Stimulated activated CD8-positive, alpha-beta memory T cell treated with anti-CD3 and anti-CD28 coated beads, Interleukin-12 subunit alpha, Interleukin-12 subunit beta, amount 100 ng/mL, for 24 hours (primary cell): ENCODE results near the gene POLR3B.
"Not testable (repeated sequence)": the region's sequence is repeated elsewhere in the genome, so short reads cannot be mapped to it uniquely, and the experiment has no call there.

Source experiments
- DNase-seq: peaks from one replicate; pipeline ENCODE4 v3.0.0-alpha.2; 2020; ENCODE audit errors: extremely low read depth

Gene POLR3B

GRCh38 chr12:106342397-106343213 lies 14.9 kb upstream of the POLR3B start:
- no peak for DNase-seq

- DNase-seq: no peak
These were observed 14.4 kb upstream of the POLR3B start for GRCh38 chr12:106343214-106343528.

GRCh38 chr12:106344131-106344530 lies 13.4 kb upstream of the POLR3B start:
- no peak for DNase-seq

GRCh38 chr12:106345746-106346145 lies 11.8 kb upstream of the POLR3B start:
- DNase-seq: no peak

- DNase-seq: no peak
These were observed 9.1 kb upstream of the POLR3B start for GRCh38 chr12:106348411-106348810.

GRCh38 chr12:106353175-106353574 lies 4.4 kb upstream of the POLR3B start:
- no peak for DNase-seq

GRCh38 chr12:106358396-106359241 lies 1.1 kb downstream of the POLR3B start:
- no peak for DNase-seq

- no peak for DNase-seq
These were observed 2.3 kb downstream of the POLR3B start for GRCh38 chr12:106359646-106360399.

- DNase-seq: no peak
These were observed 2.9 kb downstream of the POLR3B start for GRCh38 chr12:106360400-106360994.

- DNase-seq: no peak
These were observed 5.4 kb downstream of the POLR3B start for GRCh38 chr12:106362971-106363370.

- DNase-seq: no peak
These were observed 6.7 kb downstream of the POLR3B start for GRCh38 chr12:106364261-106364660.

- no peak for DNase-seq
These were observed 12.2 kb downstream of the POLR3B start for GRCh38 chr12:106369624-106370346.

- DNase-seq: no peak
These were observed 21.2 kb downstream of the POLR3B start for GRCh38 chr12:106378788-106379187.

- no peak for DNase-seq
These were observed 23.4 kb downstream of the POLR3B start for GRCh38 chr12:106380954-106381353.

- not testable (repeated sequence) for DNase-seq
These were observed 24.3 kb downstream of the POLR3B start for GRCh38 chr12:106381866-106382265.

GRCh38 chr12:106386813-106387535 lies 29.4 kb downstream of the POLR3B start:
- DNase-seq: no peak

- no peak for DNase-seq
These were observed 30.4 kb downstream of the POLR3B start for GRCh38 chr12:106387848-106388377.

- no peak for DNase-seq
These were observed 31.6 kb downstream of the POLR3B start for GRCh38 chr12:106389151-106389550.

- DNase-seq: no peak
These were observed 35.2 kb downstream of the POLR3B start for GRCh38 chr12:106392759-106393158.

GRCh38 chr12:106409878-106410277 lies 52.3 kb downstream of the POLR3B start:
- DNase-seq: no peak
